ENCODE results near the gene VSIG8. TPM values are rescaled to one million over a fixed set of nuclear protein-coding genes. Genes with fewer than 3 reads are reported as not detected.

Gene VSIG8
- total RNA-seq, 4 donors from 2014 or later, result 0.38 to 7.8 (median 1.8) TPM

GRCh38 chr1:159854693-159855192 lies 7.7 kb downstream of the VSIG8 start:
- Histone ChIP-seq H3K27ac (peak overlapping the region; percentile 95 to 98 (median 98)), H3K4me1 (peaks cover 9 to 58% (median 25%) of the 10 kb centered on the region in 3 donors), H3K4me3 (peak overlapping the region; percentile 66 to 83 (median 73)), H3K27me3 (no peaks in the 10 kb centered on the region), H3K36me3 (no peaks in the 10 kb centered on the region), H3K9me3 (no peaks in the 10 kb centered on the region)
- peak in 3 of 6 experiments; percentile 27 to 32 (median 30) for TF ChIP-seq CTCF (IDR thresholded peaks at IDR 0.05)
- peak in 3 of 4 donors; percentile 57 to 87 (median 82) for TF ChIP-seq POLR2A (IDR thresholded peaks at IDR 0.05)
- peak; percentile 35 for DNase-seq
- intact Hi-C loops (cut with DNase I), result no loop called here
- 0% methylated on average over 6 to 19 of the region's 59 CpGs for WGBS, 2 donors

GRCh38 chr1:159854116-159854692 lies 8.3 kb downstream of the VSIG8 start:
- peak overlapping the region; percentile 66 to 83 (median 73) for H3K4me3 ChIP-seq
- H3K36me3 ChIP-seq, result no peaks in the 10 kb centered on the region
- H3K27me3 ChIP-seq, result no peaks in the 10 kb centered on the region
- intact Hi-C loops (cut with DNase I), result no loop called here
- peaks cover 11 to 58% (median 21%) of the 10 kb centered on the region in 3 donors for H3K4me1 ChIP-seq
- TF ChIP-seq POLR2A (IDR thresholded peaks at IDR 0.05) (no peak), CTCF (IDR thresholded peaks at IDR 0.05) (no peak)
- H3K9me3 ChIP-seq, result no peaks in the 10 kb centered on the region
- no peak for DNase-seq
- H3K27ac ChIP-seq, result peak overlapping the region; percentile 95 to 98 (median 98)
- 0 to 2% methylated on average over 11 to 12 of the region's 31 CpGs for WGBS, 2 donors

- TF ChIP-seq POLR2A (IDR thresholded peaks at IDR 0.05), result no peak
- Histone ChIP-seq H3K4me3 (peak overlapping the region; percentile 66 to 83 (median 73)), H3K27me3 (no peaks in the 10 kb centered on the region), H3K36me3 (no peaks in the 10 kb centered on the region), H3K4me1 (peaks cover 13 to 58% (median 21%) of the 10 kb centered on the region in 3 donors), H3K27ac (peak overlapping the region; percentile 95 to 98 (median 98)), H3K9me3 (no peaks in the 10 kb centered on the region)
- WGBS, 2 donors, result 20 to 23% methylated on average over 6 of the region's 6 CpGs
- DNase-seq, result no peak
- intact Hi-C loops (cut with DNase I), result no loop called here
These were observed 8.9 kb downstream of the VSIG8 start for GRCh38 chr1:159853417-159854115.

- intact Hi-C loops (cut with DNase I), result no loop called here
- Histone ChIP-seq H3K4me3 (no peak overlapping the region), H3K4me1 (peaks cover 13 to 74% (median 27%) of the 10 kb centered on the region in 3 donors), H3K9me3 (no peaks in the 10 kb centered on the region), H3K36me3 (no peaks in the 10 kb centered on the region), H3K27ac (no peak overlapping the region), H3K27me3 (no peaks in the 10 kb centered on the region)
- no peak for TF ChIP-seq POLR2A (IDR thresholded peaks at IDR 0.05)
- no peak for TF ChIP-seq CTCF (IDR thresholded peaks at IDR 0.05)
- no peak for DNase-seq
- 70 to 84% methylated on average over 1 of the region's 1 CpG for WGBS, 2 donors
These were observed 11.1 kb downstream of the VSIG8 start for GRCh38 chr1:159851407-159851806.

GRCh38 chr1:159849626-159850366 lies 12.7 kb downstream of the VSIG8 start:
- intact Hi-C loops (cut with DNase I), result no loop called here
- Histone ChIP-seq H3K27ac (peak overlapping the region; percentile 68 to 85 (median 74)), H3K4me1 (peaks cover 4 to 67% (median 26%) of the 10 kb centered on the region in 3 donors), H3K9me3 (no peaks in the 10 kb centered on the region), H3K36me3 (no peaks in the 10 kb centered on the region), H3K27me3 (no peaks in the 10 kb centered on the region), H3K4me3 (no peak overlapping the region)
- TF ChIP-seq CTCF (IDR thresholded peaks at IDR 0.05) (no peak), POLR2A (IDR thresholded peaks at IDR 0.05) (no peak)
- WGBS, 2 donors, result 15 to 40% methylated on average over 2 of the region's 2 CpGs
- no peak for DNase-seq
